Measurements from ENCODE around the gene VENTX.

VENTX gene

DNA sequence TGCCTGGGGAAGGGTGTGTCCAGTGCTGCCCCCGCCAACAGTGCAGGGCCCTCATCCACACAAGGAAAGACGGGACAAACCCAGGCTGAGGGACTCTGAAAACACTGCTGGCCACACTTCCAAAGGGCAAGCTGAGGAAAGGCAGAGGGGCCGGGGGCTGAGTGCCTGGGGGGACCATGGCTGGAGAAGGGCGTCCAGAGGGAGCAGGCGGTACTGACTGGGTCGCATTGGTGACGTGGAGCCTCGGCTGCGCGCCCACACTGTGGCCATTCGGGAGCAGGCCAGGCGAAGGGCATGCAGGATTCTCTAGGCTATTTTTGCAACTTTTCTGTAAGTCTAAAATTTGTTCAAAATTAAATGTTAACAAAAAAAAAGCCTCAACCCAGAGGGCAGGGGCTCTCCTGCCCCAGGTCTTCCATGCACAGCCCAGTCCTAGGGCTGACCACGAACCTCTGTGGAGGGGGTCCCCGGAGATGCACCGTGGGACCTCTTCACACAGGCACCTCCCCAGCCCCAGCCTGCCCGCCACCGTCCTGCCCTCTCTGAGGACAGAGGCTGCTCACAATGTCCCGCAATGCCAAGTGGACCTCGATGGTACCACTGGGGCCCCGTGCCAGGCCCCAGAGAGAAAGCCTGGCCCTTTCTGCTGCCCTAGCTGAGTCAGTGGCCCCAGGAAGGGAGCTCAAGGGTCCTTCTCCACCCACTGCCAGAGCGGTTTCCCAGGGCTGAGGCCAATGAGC, 28.6 kb downstream of the VENTX start:
- TF ChIP-seq ZFX (IDR thresholded peaks at IDR 0.05), result no peak
- TF ChIP-seq, protein P1, sequence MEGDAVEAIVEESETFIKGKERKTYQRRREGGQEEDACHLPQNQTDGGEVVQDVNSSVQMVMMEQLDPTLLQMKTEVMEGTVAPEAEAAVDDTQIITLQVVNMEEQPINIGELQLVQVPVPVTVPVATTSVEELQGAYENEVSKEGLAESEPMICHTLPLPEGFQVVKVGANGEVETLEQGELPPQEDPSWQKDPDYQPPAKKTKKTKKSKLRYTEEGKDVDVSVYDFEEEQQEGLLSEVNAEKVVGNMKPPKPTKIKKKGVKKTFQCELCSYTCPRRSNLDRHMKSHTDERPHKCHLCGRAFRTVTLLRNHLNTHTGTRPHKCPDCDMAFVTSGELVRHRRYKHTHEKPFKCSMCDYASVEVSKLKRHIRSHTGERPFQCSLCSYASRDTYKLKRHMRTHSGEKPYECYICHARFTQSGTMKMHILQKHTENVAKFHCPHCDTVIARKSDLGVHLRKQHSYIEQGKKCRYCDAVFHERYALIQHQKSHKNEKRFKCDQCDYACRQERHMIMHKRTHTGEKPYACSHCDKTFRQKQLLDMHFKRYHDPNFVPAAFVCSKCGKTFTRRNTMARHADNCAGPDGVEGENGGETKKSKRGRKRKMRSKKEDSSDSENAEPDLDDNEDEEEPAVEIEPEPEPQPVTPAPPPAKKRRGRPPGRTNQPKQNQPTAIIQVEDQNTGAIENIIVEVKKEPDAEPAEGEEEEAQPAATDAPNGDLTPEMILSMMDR (conservative IDR thresholded peaks at IDR 0.05), result no peak
- H3K27ac ChIP-seq, result peak overlapping the region; percentile 5; the same call in 1 of the 2 replicates

- TF ChIP-seq, protein P1 (conservative IDR thresholded peaks at IDR 0.05), result no peak
- no peak for TF ChIP-seq ZFX (IDR thresholded peaks at IDR 0.05)
Observed at GRCh38 chr10:133267293-133267692, 29.6 kb downstream of the VENTX start.

GRCh38 chr10:133267829-133268228, 30.2 kb downstream of the VENTX start:
- no peak overlapping the region for H3K27ac ChIP-seq
- TF ChIP-seq, protein P1 (conservative IDR thresholded peaks at IDR 0.05), result no peak
- no peak for TF ChIP-seq ZFX (IDR thresholded peaks at IDR 0.05)

More at GRCh38 chr10:133267293-133267692, 29.6 kb downstream of the VENTX start:
- H3K27ac ChIP-seq, result no peak overlapping the region

- H3K27ac ChIP-seq, result no peak overlapping the region
- TF ChIP-seq, protein P1 (conservative IDR thresholded peaks at IDR 0.05), result no peak
- no peak for TF ChIP-seq ZFX (IDR thresholded peaks at IDR 0.05)
Observed at GRCh38 chr10:133268532-133268931, 30.9 kb downstream of the VENTX start.

- no peak for TF ChIP-seq ZFX (IDR thresholded peaks at IDR 0.05)
- TF ChIP-seq, protein P1 (conservative IDR thresholded peaks at IDR 0.05), result no peak
- H3K27ac ChIP-seq, result no peak overlapping the region
Observed at GRCh38 chr10:133269367-133269766, 31.7 kb downstream of the VENTX start.

- TF ChIP-seq, protein P1 (conservative IDR thresholded peaks at IDR 0.05), result no peak
- TF ChIP-seq ZFX (IDR thresholded peaks at IDR 0.05), result no peak
- no peak overlapping the region for H3K27ac ChIP-seq
Observed at GRCh38 chr10:133270204-133270603, 32.5 kb downstream of the VENTX start.

DNA sequence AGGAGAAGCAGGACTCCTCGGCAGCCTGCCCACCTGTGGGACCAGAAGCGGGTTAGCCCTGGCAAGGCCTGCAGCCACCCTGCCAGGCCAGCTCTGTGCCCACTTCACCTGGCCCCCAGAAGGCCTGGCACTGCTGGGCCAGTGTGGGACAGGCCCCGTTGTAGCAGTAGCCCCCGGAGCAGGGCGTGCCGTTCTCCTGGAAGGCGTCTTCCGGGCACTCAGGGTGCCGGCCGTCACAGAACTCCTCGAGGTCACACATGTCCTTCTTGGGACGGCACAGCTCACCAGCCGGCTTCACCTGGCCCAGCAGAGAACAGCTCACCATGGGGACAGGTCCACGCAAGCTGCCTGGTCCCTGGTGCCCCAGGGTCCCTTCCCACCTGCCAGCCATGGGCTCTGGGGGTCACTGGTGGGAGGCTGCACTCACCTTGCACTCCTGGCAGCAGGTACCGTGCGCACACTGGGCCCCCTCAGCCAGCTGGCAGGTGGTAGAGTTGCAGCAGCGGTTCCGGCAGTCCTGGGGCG, 33.2 kb downstream of the VENTX start:
- no peak overlapping the region for H3K27ac ChIP-seq
- TF ChIP-seq, protein P1 (conservative IDR thresholded peaks at IDR 0.05), result no peak
- TF ChIP-seq ZFX (IDR thresholded peaks at IDR 0.05), result no peak

All from C4-2B (cell line).